Measurements from ENCODE around the gene UBL4A.

UBL4A gene

GRCh38 chrX:154482786-154483185, 3.6 kb downstream of the UBL4A start:
- DNase-seq (ENCODE audit: low read depth in 2 of 2): no peak

DNA sequence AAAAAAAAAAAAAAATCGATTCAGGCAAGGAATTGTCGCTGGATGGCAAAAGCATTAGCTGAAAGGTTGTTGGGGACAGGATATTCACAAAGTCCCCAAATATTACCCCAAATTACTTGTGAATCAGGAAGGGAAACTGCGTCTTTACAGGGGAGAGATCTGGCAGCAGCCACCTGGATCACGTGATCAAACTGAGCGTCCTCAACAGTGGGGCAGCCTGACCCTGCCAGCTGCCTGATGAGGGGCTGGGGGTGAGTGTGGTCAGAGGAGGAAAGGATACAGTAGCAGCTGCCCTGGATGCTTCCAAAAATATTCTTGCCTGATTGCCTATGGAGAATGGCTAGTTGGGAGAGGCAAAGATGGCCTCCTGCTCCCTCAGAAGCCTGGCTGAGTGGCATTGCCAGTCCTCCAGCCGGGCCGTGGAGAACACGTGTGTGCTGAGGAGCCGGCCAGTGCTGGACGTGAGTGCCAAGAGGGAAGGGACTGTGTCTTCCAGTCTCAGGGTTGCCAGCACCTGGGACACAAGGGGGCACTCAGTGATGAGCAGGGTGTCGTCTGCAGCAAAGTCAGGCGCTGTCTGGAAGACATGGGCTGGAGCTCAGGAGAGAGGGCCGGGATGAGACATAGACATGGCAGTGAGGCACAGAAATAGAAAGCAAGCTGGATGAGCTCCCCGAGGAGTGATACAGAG, 4.4 kb downstream of the UBL4A start:
- DNase-seq (ENCODE audit: low read depth in 2 of 2): no peak

DNA sequence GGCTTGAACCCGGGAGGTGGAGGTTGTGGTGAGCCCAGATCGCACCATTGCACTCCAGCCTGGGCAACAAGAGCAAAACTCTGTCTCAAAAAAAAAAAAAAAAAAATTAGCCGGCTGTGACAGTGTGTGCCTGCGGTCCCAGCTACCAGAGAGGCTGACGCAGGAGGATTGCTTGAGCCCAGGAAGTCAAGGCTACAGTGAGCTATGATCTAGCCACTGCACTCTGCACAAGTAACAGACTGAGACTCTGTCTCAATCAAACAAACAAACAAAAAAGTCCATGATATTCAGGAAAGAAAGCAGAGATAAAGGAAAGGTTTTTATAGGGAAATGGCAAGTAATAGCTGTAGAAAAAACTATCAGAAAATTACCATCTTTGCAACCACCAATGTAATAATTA, 5.2 kb downstream of the UBL4A start:
- DNase-seq (ENCODE audit: low read depth in 2 of 2): no peak

DNA sequence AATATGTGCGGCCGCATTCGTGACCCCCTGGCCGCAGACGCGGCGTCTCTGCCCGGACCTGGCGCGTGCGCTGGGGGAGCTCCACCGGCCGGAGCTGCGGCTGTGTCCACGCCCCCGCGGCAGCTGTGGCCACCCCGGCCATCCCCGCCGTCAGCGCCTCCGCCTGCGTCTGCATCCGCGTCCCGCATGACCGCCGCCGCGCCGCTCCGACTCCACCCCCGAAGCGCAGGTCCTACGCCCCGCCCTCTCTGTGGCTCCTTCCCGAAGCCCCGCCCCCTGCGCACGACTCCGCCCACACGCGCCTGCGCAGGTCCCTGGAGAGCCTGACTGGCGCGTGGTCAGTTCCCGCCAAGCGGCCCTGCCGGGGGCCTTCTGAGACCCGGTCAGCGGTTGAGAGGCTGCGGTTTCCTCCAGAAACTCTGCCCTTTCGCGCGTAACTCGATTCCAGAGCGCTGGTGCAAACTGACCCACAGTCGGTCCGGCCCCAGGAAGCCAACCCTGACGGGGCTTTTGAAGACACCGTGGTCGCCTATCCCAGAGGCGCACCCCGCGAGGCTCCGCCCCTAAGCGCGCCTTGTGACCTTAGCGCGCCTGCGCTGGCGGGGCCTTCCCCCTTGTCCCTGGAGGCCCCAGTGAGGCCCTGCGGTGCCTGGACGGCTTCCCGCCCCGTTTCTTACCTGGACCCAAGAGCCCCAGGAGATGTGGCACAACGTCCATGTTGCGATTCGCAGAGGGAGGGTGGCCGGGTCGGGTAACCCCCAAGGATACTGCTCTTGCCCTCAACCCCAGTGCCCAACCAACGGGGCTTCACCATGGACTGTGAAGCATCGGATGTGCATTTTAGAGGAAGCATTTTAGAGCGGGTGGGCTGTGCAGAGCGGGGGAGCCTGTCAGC, 7.4 kb downstream of the UBL4A start, which contains the start of gene LAGE3:
LAGE3 (minus strand) TSS at position 554 of the 895 bp plus-strand sequence; CDS start at position 188, 366 bp downstream.
- peak; percentile 65 to 67 for DNase-seq (ENCODE audit: low read depth in 2 of 2)

- no peak for DNase-seq (ENCODE audit: low read depth in 2 of 2)
These were observed 8.4 kb downstream of the UBL4A start for GRCh38 chrX:154477891-154478477.

DNA sequence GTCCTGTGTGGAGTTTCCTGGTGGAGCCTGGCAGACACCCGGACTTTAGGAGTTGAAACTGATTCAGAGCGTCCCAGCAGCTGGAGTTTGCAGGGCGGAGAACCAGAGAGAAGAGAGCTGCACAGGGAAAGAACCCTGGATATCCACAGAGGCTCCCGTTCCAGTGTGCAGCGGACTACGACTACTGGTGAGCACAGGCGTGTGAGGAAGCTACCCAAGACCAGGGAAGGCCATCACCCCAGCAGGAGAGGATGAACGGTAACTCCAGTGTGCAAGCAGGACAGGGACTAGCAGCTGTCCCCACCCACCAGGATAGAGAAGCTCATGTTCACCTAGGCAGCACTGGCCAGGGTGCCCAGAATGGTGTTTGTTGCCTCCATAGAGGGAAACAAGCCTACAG, 9.6 kb downstream of the UBL4A start:
- no peak for DNase-seq (ENCODE audit: low read depth in 2 of 2)

DNA sequence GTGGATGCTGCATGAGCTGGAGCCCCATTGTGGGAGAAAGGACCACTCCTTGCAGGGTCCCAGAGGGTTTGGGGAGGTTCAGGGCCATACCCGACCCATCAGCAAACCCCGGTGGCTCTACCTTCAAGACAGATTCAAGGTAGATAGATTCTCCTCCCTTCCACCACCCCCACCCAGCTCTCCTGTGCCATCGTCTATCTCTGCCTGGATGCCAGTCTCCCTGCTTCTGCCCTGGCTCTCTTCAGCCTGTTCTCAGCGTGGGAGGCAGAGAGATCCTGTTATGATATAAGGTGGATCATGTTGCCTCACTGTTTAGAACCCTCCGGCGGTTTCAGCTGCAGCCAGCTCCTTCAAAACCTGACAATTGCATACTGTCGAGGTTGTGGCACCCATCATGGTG, 12.7 kb downstream of the UBL4A start:
- no peak for DNase-seq (ENCODE audit: low read depth in 2 of 2)

DNA sequence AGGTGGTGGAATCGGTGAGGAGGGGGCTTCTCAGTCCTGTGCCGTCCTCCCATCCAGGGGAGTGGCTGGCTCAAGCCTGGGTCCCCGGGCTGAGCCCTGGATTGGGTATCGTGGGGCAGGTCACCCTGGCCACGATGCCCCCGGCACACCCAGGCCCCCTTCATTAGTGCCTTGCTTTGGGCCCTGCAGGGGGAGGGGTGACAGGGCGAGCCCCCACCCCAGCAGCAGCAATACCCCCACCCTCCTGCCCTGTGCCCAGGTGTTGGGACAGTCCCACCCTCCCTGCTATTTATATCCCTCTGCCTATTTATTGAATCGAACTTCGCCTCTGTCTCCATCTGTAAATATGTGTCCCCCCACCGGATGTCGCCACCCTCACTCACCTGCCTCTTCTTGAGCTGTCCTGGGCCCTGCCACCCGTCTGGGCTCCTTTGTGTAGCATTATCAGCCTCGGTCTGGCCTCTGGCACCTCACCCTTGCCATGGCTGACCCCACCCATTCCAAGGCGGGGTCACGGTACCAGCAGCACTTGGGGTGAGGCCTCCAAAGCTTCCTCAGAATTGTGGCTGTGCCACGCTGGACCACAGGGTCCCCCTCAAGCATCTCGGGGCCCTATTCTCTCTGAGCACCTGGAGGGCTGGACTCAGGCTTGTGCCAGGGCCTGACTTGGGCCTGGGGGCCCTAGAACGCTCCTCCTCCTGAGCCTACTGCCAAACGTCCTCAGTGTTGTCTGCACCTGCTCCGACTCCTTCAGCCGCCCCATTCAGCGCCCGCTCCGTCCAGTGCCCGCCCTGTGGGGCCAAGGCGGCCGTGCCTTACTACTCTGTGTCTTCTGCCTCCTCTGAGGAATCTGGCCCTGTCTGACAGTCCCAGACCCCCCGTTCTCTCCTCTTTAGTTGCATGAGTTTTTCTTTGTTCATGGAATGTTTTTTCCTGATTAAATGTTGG, 13.5 kb downstream of the UBL4A start:
- DNase-seq (ENCODE audit: low read depth in 2 of 2): no peak

GRCh38 chrX:154471839-154472684, 14.4 kb downstream of the UBL4A start:
- no peak for DNase-seq (ENCODE audit: low read depth in 2 of 2)

DNA sequence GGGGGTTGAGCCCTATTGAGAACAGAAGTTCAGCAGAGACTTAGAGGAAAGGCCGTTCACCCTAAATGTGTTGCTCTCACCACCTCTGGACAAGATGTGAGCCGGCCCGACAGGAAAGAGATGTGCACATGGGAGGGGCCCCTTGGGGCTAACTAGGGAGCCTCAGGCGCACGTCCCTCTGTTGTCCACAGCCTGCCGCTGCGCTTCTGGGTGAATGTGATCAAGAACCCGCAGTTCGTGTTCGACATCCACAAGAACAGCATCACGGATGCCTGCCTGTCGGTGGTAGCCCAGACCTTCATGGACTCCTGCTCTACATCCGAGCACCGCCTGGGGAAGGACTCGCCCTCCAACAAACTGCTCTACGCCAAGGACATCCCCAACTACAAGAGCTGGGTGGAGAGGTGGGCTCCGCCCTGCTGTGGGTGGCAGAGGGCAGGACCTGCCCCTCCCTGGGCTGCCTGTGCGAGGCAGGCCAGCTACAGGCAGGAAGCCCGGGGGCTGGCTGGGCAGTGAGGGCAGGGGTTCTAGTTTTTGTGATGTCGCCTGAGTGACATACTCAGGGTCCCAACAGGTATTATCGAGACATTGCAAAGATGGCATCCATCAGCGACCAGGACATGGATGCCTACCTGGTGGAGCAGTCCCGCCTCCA, 15.4 kb downstream of the UBL4A start:
- no peak for DNase-seq (ENCODE audit: low read depth in 2 of 2)

GRCh38 chrX:154470434-154470833, 16.0 kb downstream of the UBL4A start:
- DNase-seq (ENCODE audit: low read depth in 2 of 2): no peak

- no peak for DNase-seq (ENCODE audit: low read depth in 2 of 2)
These were observed 16.5 kb downstream of the UBL4A start for GRCh38 chrX:154469880-154470279.

DNA sequence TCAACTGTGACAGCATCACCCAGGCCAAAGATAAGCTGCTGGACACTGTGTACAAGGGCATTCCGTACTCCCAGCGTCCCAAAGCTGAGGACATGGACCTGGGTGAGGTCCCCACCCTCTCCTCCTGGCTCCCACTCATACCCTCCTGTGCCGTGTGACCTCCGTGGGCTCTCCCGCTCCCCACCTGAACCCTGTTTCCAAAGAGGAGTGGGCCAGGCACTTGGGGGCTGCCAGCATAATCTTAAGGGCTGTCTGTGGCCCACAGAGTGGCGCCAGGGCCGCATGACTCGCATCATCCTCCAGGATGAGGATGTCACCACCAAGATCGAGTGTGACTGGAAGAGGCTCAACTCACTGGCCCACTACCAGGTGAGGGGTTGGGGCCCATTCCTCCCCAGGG, 17.3 kb downstream of the UBL4A start:
- no peak for DNase-seq (ENCODE audit: low read depth in 2 of 2)

GRCh38 chrX:154468217-154468616, 18.2 kb downstream of the UBL4A start:
- DNase-seq (ENCODE audit: low read depth in 2 of 2): no peak

DNA sequence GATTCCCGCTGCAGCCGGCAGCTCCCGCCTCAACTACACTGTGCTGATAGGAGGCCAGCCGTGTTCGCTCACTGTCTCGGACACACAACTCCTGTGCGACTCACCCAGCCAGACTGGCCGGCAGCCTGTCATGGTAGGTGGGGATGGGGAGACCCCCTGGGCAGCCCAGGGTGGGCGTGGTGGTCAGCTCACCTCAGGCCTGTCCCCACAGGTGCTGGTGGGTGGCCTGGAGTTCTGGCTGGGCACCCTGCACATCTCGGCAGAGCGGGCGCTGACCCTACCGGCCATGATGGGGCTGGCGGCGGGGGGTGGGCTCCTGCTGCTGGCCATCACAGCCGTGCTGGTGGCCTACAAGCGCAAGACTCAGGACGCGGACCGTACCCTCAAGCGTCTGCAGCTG, 18.9 kb downstream of the UBL4A start:
- no peak for DNase-seq (ENCODE audit: low read depth in 2 of 2)

DNA sequence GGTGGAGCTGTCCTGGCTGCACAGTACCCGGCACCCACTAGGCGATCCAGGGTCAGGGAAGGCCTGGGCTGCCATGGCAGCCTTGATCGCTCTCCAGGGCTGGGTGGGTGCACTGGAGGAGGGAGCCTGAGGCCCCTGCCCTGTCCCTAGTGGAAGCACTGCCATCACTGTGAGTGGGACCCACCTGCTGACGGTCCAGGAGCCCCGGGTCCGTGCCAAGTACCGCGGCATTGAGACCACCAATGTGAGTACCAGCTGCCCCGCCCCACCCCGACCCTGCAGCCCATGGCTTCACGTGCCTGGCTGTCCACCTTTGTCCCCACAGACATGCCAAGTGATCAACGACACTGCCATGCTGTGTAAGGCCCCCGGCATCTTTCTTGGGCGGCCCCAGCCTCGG, 19.5 kb downstream of the UBL4A start:
- no peak for DNase-seq (ENCODE audit: low read depth in 2 of 2)

DNA sequence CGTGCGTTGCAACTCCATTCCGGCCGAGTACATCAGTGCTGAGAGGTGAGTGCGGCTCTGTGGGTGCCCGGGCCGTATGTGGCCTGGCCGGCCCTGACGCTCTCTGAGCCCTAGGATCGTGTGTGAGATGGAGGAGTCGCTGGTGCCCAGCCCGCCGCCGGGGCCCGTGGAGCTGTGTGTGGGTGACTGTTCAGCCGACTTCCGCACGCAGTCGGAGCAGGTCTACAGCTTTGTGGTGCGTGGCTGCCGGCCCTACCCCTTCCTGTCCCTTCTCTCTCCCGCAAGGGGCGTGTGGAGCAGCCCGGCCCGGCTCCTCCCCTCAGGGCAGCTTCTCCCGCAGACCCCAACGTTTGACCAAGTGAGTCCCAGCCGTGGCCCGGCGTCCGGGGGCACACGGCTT, 20.4 kb downstream of the UBL4A start:
- DNase-seq (ENCODE audit: low read depth in 2 of 2): no peak

GRCh38 chrX:154465601-154466000, 20.8 kb downstream of the UBL4A start:
- no peak for DNase-seq (ENCODE audit: low read depth in 2 of 2)

GRCh38 chrX:154464806-154465365, 21.5 kb downstream of the UBL4A start:
- no peak for DNase-seq (ENCODE audit: low read depth in 2 of 2)

All from fibroblast of skin of left quadriceps (primary cell).